GM12892 (cell line): ENCODE results near the gene PFKM.

Source experiments
- POLR2A ChIP-seq: IDR thresholded peaks from 2 replicates; pipeline ENCODE4 v1.6.1; 2011; ENCODE audit warnings: low read depth, low read length, control low read depth
- POLR2AphosphoS5 ChIP-seq: IDR thresholded peaks from 2 replicates; pipeline ENCODE4 v1.6.1; 2011; ENCODE audit warnings: low read depth, low read length, control low read depth

- TF ChIP-seq POLR2A (no peak; the same call in 1 of the 2 replicates), POLR2AphosphoS5 (0 out of 2 replicates have a peak, but pooled peaks have one; percentile 60)
These were observed 13.8 kb upstream of the PFKM start for GRCh38 chr12:48105321-48105866.
